Panc1 (cell line): ENCODE measurements around the gene NHSL1. TPM values are rescaled to one million over a fixed set of nuclear protein-coding genes. Genes with fewer than 3 reads are reported as not detected.

Source experiments
- ATAC-seq: fragments of 200-7000 bp; cut with Tn5 transposase; 2 replicates; pipeline ENCODE4 v1.9.1; 2020; ENCODE audit warnings: mild to moderate bottlenecking, moderate library complexity
- BruUV-seq: library from RNA; stranded (reverse); fragments of 400-500 nt; replicated peaks from 2 replicates; lab custom pipeline; 2021; lab: Mats Ljungman, UMichigan
- CTCF ChIA-PET: fragments of 300-600 bp; sonication (Branson Sonifier 250); formaldehyde crosslinking; loops from one replicate; lab custom pipeline; 2022; ENCODE audit warnings: antibody characterized with exemption; lab: Charles Lee
- POLR2A ChIA-PET: fragments of 300-600 bp; sonication (Branson Sonifier 250); formaldehyde crosslinking; loops from one replicate; lab custom pipeline; 2022; ENCODE audit warnings: antibody characterized with exemption; lab: Charles Lee
- DNase-seq: peaks from one replicate; pipeline ENCODE4 v3.0.0-alpha.2; 2010; ENCODE audit warnings: low read depth, low spot score
- H3K27ac ChIP-seq: 2 replicates; pipeline ENCODE4 v1.5.1; 2011; ENCODE audit warnings: mild to moderate bottlenecking, low read length, inconsistent platforms
- H3K27me3 ChIP-seq: fragments of 200-500 bp; sonication (Bioruptor generic); 2 replicates; pipeline ENCODE4 v1.6.0; 2014; ENCODE audit warnings: low read length, inconsistent platforms; ENCODE audit not compliant: control insufficient read depth, insufficient read depth
- H3K36me3 ChIP-seq: fragments of 200-500 bp; sonication (Bioruptor generic); 2 replicates; pipeline ENCODE4 v1.5.1; 2014; ENCODE audit warnings: inconsistent platforms, mild to moderate bottlenecking, low read length, moderate library complexity; ENCODE audit not compliant: control insufficient read depth, insufficient read depth
- H3K4me1 ChIP-seq: 2 replicates; pipeline ENCODE4 v1.5.1; 2011; ENCODE audit warnings: inconsistent platforms, mild to moderate bottlenecking, low read length, moderate library complexity; ENCODE audit not compliant: control insufficient read depth, insufficient read depth
- H3K4me3 ChIP-seq, 2 experiments: 2 replicates each; pipeline ENCODE4 v1.5.1; 2011 to 2012; ENCODE audit warnings: low read depth in 2 of 2, low read length in 2 of 2, mild to moderate bottlenecking in 2 of 2, inconsistent platforms in 1 of 2, moderate library complexity in 1 of 2
- H3K9me3 ChIP-seq: fragments of 200-500 bp; sonication (Bioruptor generic); 2 replicates; pipeline ENCODE4 v1.5.1; 2014; ENCODE audit warnings: low read depth, mild to moderate bottlenecking, inconsistent platforms, low read length, moderate library complexity; ENCODE audit not compliant: control insufficient read depth, insufficient read depth
- CTCF ChIP-seq: fragments of 450-650 bp; IDR thresholded peaks from 2 replicates; pipeline ENCODE4 v1.5.1; 2017; ENCODE audit warnings: mild to moderate bottlenecking
- POLR2AphosphoS5 ChIP-seq: IDR thresholded peaks from 2 replicates; pipeline ENCODE4 v1.6.1; 2012; ENCODE audit warnings: mild to moderate bottlenecking, low read depth, low read length, moderate library complexity
- REST ChIP-seq, 2 experiments: IDR thresholded peaks; 2 replicates each; pipeline ENCODE4 v1.6.1; 2011 to 2012; ENCODE audit warnings: low read depth in 2 of 2, control low read depth in 1 of 2, low read length in 1 of 2, mild to moderate bottlenecking in 1 of 2, moderate library complexity in 1 of 2; ENCODE audit not compliant: insufficient read depth in 1 of 2
- SIN3A ChIP-seq: IDR thresholded peaks from 2 replicates; pipeline ENCODE4 v1.6.1; 2012; ENCODE audit warnings: low read depth, mild to moderate bottlenecking, low read length, moderate library complexity, borderline replicate concordance; ENCODE audit not compliant: insufficient read depth
- TCF7L2 ChIP-seq: IDR thresholded peaks from 2 replicates; pipeline ENCODE4 v1.6.1; 2011; ENCODE audit warnings: mild to moderate bottlenecking, low read depth, low read length, inconsistent platforms
- in situ Hi-C: cut with HindIII; loops from 2 replicates; pipeline ENCODE4 v1.10.0; 2016; ENCODE audit warnings: low sequenced_read_pairs, low pct_unique_long_range_greater_than_20kb
- intact Hi-C: fragments of 100-400 bp; cut with micrococcal nuclease; formaldehyde crosslinking; loops from one replicate; pipeline ENCODE4 v1.10.0; 2022; ENCODE audit not compliant: unreplicated experiment
- total RNA-seq: library from RNA; stranded (reverse); gene quantifications from one replicate; pipeline ENCODE4 v1.2.1, GENCODE V29; 2021; ENCODE audit not compliant: unreplicated experiment

NHSL1 gene
- total RNA-seq, 1 experiment from 2014 or later: 20.6 TPM

GRCh38 chr6:138468320-138469015 is 30.8 kb downstream of the NHSL1 start:
- Histone ChIP-seq H3K27ac (peak overlapping the region; percentile 55; the same call in 1 of the 2 replicates), H3K4me3 (peak overlapping the region in 1 of 2 experiments; percentile 33; a peak in 2 of 4 replicates), H3K36me3 (no peaks in the 10 kb centered on the region), H3K27me3 (no peaks in the 10 kb centered on the region), H3K4me1 (peaks cover 8% of the 10 kb centered on the region; the same call in 1 of the 2 replicates), H3K9me3 (no peaks in the 10 kb centered on the region)
- no TSS peak for BruUV-seq
- POLR2A ChIA-PET: interaction anchor here (0.7 kb wide), 2 partner anchors 25 to 47 kb away, joined by 4 to 5 read pairs; no protein-coding TSS in a partner anchor
- DNase-seq: no peak
- peak; percentile 93 for ATAC-seq
- TF ChIP-seq SIN3A (no peak), CTCF (no peak), POLR2AphosphoS5 (no peak), TCF7L2 (peak; percentile 57; the same call in 1 of the 2 replicates)
- CTCF ChIA-PET: no interaction called here
- intact Hi-C loops: no loop called here
- in situ Hi-C loops: no loop called here

- ATAC-seq (peak; percentile 3; the same call in 1 of the 2 replicates), DNase-seq (no peak)
- H3K4me3 ChIP-seq: no peak overlapping the region
- BruUV-seq: no TSS peak
- H3K9me3 ChIP-seq: no peaks in the 10 kb centered on the region
- peaks cover 8% of the 10 kb centered on the region; the same call in 1 of the 2 replicates for H3K4me1 ChIP-seq
- POLR2A ChIA-PET: interaction anchor here (0.7 kb wide), 1 partner anchor 24 kb away, joined by 4 read pairs; no protein-coding TSS in a partner anchor
- no peak for TF ChIP-seq POLR2AphosphoS5
- no peak for TF ChIP-seq REST (IDR thresholded peaks at IDR 0.05; ENCODE audit: insufficient read depth in 1 of 2, low read depth in 2 of 2, low read length in 1 of 2)
- no peak for TF ChIP-seq SIN3A
- no peak for TF ChIP-seq TCF7L2
- no peak for TF ChIP-seq CTCF
- H3K27ac ChIP-seq: 0 out of 2 replicates have a peak overlapping the region, but pooled peaks have one; percentile 55
- in situ Hi-C loops (no loop called here), intact Hi-C loops (no loop called here)
- no peaks in the 10 kb centered on the region for H3K36me3 ChIP-seq
- H3K27me3 ChIP-seq: no peaks in the 10 kb centered on the region
- CTCF ChIA-PET: no interaction called here
Measured at GRCh38 chr6:138467901-138468300, 31.4 kb downstream of the NHSL1 start.
